Kidney (tissue), 14 donors: Measurements from ENCODE around the gene SPATA18. TPM values are rescaled to one million over a fixed set of nuclear protein-coding genes. Genes with fewer than 3 reads are reported as not detected.
A peak's percentile ranks its signal among the peaks of the same experiment; 100 is the strongest.

Experiments
- DNase-seq, 5 donors: peaks; one replicate each; pipeline ENCODE4 v3.0.0-alpha.2; 2013 to 2020
- FAIRE-seq: peaks from 2 replicates; lab custom pipeline; 2012; peaks lifted over from hg19 to GRCh38; lab: Jason Lieb, UNC
- H3K27ac ChIP-seq, 2 donors: one replicate each; pipeline ENCODE4 v1.7.0; 2013; ENCODE audit warnings: low read depth in 2 of 2, low read length in 2 of 2, inconsistent platforms in 1 of 2
- H3K27me3 ChIP-seq: one replicate; pipeline ENCODE4 v1.7.1; 2013; ENCODE audit warnings: low read length, inconsistent platforms; ENCODE audit not compliant: control insufficient read depth, insufficient read depth
- H3K36me3 ChIP-seq, 3 donors: one replicate each; pipeline versions ENCODE4 v1.7.0 to v1.7.1; 2013; ENCODE audit warnings: low read length in 3 of 3, control low read depth in 1 of 3, inconsistent platforms in 1 of 3; ENCODE audit not compliant: insufficient read depth in 3 of 3, control insufficient read depth in 2 of 3
- H3K4me1 ChIP-seq, 3 donors: one replicate each; pipeline versions ENCODE4 v1.7.0 to v1.7.1; 2013; ENCODE audit warnings: low read length in 3 of 3, inconsistent platforms in 1 of 3, low read depth in 1 of 3; ENCODE audit not compliant: control insufficient read depth in 2 of 3, insufficient read depth in 2 of 3
- H3K4me3 ChIP-seq, 3 donors: one replicate each; pipeline versions ENCODE4 v1.7.0 to v1.8.1; 2013; ENCODE audit warnings: low read length in 3 of 3, control low read depth in 1 of 3, inconsistent platforms in 1 of 3
- H3K9ac ChIP-seq, 3 donors: one replicate each; pipeline versions ENCODE4 v1.7.0 to v1.7.1; 2013; ENCODE audit warnings: low read length in 3 of 3, control low read depth in 1 of 3, inconsistent platforms in 1 of 3
- H3K9me3 ChIP-seq, 3 donors: one replicate each; pipeline versions ENCODE4 v1.7.0 to v1.7.1; 2013; ENCODE audit warnings: low read length in 3 of 3, control low read depth in 1 of 3, inconsistent platforms in 1 of 3; ENCODE audit not compliant: control insufficient read depth in 2 of 3, insufficient read depth in 1 of 3
- CTCF ChIP-seq: IDR thresholded peaks from 3 replicates; pipeline ENCODE4 v1.5.1; 2012; ENCODE audit warnings: mild to moderate bottlenecking, moderate library complexity, borderline replicate concordance; ENCODE audit not compliant: insufficient read depth; ENCODE audit errors: extremely low read depth
- intact Hi-C: fragments of 100-400 bp; cut with DNase I; formaldehyde crosslinking; loops from one replicate; pipeline ENCODE4 v1.11.1; 2022
- polyA plus RNA-seq: library from polyadenylated mRNA; stranded (reverse); fragments of 350-450 nt; fragmentation: Illumina TruSeq; extraction: RNeasy Lipid Tissue Mini Kit (QIAGEN cat#74804); gene quantifications from one replicate; pipeline ENCODE4 v1.2.3, GENCODE V29; 2014; ENCODE audit warnings: low read depth, low replicate concordance; ENCODE audit not compliant: insufficient read depth
- total RNA-seq: library from RNA; stranded (reverse); fragmentation: NEBNext Ultra II Directional; extraction: Animal tissue kit (Norgen Biotek cat#: 25700); gene quantifications from one replicate; pipeline ENCODE4 v1.2.1, GENCODE V29; 2021
- donor health status: control.
- donor health status: control.
- donor health status: control.
- donor health status: control.
- donor health status: control.
- donor health status: DM: yes; HTN: yes; CAD: no.
- donor health status: Normal renal cell carcinoma (clear cell type).

The SPATA18 gene
- total and polyA plus RNA-seq, 2 donors from 2014 or later = 5.9 to 11.6 TPM

GRCh38 chr4:52107336-52107735 lies 56.2 kb downstream of the SPATA18 start:
- Histone ChIP-seq H3K9me3 (no peaks in the 10 kb centered on the region), H3K27ac (no peak overlapping the region), H3K9ac (no peak overlapping the region), H3K4me1 (no peaks in the 10 kb centered on the region), H3K27me3 (no peaks in the 10 kb centered on the region), H3K4me3 (no peak overlapping the region), H3K36me3 (no peaks in the 10 kb centered on the region)
- intact Hi-C loops = no loop called here
- FAIRE-seq (no peak), DNase-seq (peak in 1 of 5 donors; percentile 26)
- TF ChIP-seq CTCF = no peak

GRCh38 chr4:52107745-52108144 lies 56.6 kb downstream of the SPATA18 start:
- Histone ChIP-seq H3K9ac (no peak overlapping the region), H3K4me3 (no peak overlapping the region), H3K27me3 (no peaks in the 10 kb centered on the region), H3K9me3 (no peaks in the 10 kb centered on the region), H3K4me1 (no peaks in the 10 kb centered on the region), H3K36me3 (no peaks in the 10 kb centered on the region), H3K27ac (no peak overlapping the region)
- no peak for FAIRE-seq
- DNase-seq = no peak
- intact Hi-C loops = no loop called here
- TF ChIP-seq CTCF = no peak

- Histone ChIP-seq H3K27me3 (no peaks in the 10 kb centered on the region), H3K4me1 (no peaks in the 10 kb centered on the region), H3K4me3 (no peak overlapping the region), H3K36me3 (no peaks in the 10 kb centered on the region), H3K27ac (no peak overlapping the region), H3K9me3 (no peaks in the 10 kb centered on the region), H3K9ac (no peak overlapping the region)
- no peak for FAIRE-seq
- intact Hi-C loops = no loop called here
- no peak for TF ChIP-seq CTCF
- no peak for DNase-seq
Measured at GRCh38 chr4:52110171-52110570, 59.1 kb downstream of the SPATA18 start.

- FAIRE-seq = no peak
- H3K27me3 ChIP-seq = no peaks in the 10 kb centered on the region
- H3K4me1 ChIP-seq = no peaks in the 10 kb centered on the region
- no peak overlapping the region for H3K27ac ChIP-seq
- H3K9ac ChIP-seq = no peak overlapping the region
- no peak overlapping the region for H3K4me3 ChIP-seq
- DNase-seq = no peak
- H3K36me3 ChIP-seq = no peaks in the 10 kb centered on the region
- intact Hi-C loops = no loop called here
- no peaks in the 10 kb centered on the region for H3K9me3 ChIP-seq
- no peak for TF ChIP-seq CTCF
Measured at GRCh38 chr4:52111995-52112394, 60.9 kb downstream of the SPATA18 start.
